ENCODE measurements around the gene COL21A1. TPM values are rescaled to one million over a fixed set of nuclear protein-coding genes. Genes with fewer than 3 reads are reported as not detected.

The COL21A1 gene
- total RNA-seq, 1 experiment from 2014 or later: 1.8 TPM

DNA sequence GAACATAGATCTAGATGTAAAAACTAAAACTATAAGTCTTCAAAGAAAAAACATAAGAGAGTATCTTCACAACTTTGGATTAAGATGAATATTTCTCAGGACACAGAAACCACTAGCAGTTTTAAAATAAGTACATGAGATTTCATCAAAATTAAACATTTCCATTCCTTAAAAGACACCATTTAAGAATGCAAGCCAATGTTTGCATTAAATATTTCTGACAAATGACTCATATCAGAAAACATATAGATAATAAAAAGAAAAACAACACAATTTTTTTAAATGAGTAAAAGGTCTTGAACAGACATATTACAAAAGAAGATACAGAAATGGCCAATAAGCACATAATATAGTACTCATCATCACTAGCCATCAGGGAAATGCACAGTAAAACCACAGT, 59.7 kb downstream of the COL21A1 start:
- no peak overlapping the region for H4K5ac ChIP-seq (ENCODE audit: insufficient read length, low read depth, low read length)
- no peak overlapping the region for H3K23ac ChIP-seq (ENCODE audit: insufficient read length, low read depth, low read length)
- H3K27ac ChIP-seq (ENCODE audit: insufficient read length, low read depth, low read length): no peak overlapping the region
- H3K79me1 ChIP-seq (ENCODE audit: insufficient read depth, low read depth, low read length, poor library complexity, severe bottlenecking): no peaks in the 10 kb centered on the region
- Mint-ChIP-seq H3K4me1 (peaks cover 2 to 5% of the 10 kb centered on the region in 2 experiments; a peak in 1 of 4 replicates), H3K9me3 (peaks cover 14% of the 10 kb centered on the region in 2 experiments; a peak in 4 of 5 replicates), H3K27ac (no peak overlapping the region), H3K27me3 (ENCODE audit: low read depth) (no peaks in the 10 kb centered on the region), H3K4me3 (no peak overlapping the region), H3K36me3 (ENCODE audit: insufficient read depth in 1 of 3, low read depth in 3 of 3) (peaks cover 0 to 6% (median 0%) of the 10 kb centered on the region in 3 experiments; a peak in 3 of 7 replicates)
- no peaks in the 10 kb centered on the region for H3K79me2 ChIP-seq (ENCODE audit: insufficient read depth, low read length)
- no peak overlapping the region for H3K56ac ChIP-seq (ENCODE audit: insufficient read length, low read depth, low read length)
- H3K9me3 ChIP-seq (ENCODE audit: control insufficient read depth, low read depth, low read length): no peaks in the 10 kb centered on the region
- no peak overlapping the region for H4K8ac ChIP-seq (replicated peaks; ENCODE audit: insufficient read length, low read depth, low read length)
- H3K4ac ChIP-seq (ENCODE audit: low read depth, low read length): no peak overlapping the region
- H3K4me1 ChIP-seq (ENCODE audit: insufficient read depth, low read length): no peaks in the 10 kb centered on the region
- H3K14ac ChIP-seq (ENCODE audit: insufficient read depth, low read length): no peak overlapping the region
- H3K27me3 ChIP-seq (ENCODE audit: insufficient read depth, low read length): no peaks in the 10 kb centered on the region
- no peak overlapping the region for H2BK120ac ChIP-seq (ENCODE audit: low read depth, low read length, poor library complexity, severe bottlenecking)
- H2BK5ac ChIP-seq (ENCODE audit: insufficient read length, low read length): no peak overlapping the region
- H2BK12ac ChIP-seq (ENCODE audit: insufficient read length, low read depth, low read length): no peak overlapping the region
- H2AK5ac ChIP-seq (ENCODE audit: insufficient read length, low read length): no peak overlapping the region
- no peak overlapping the region for H3K9ac ChIP-seq (ENCODE audit: extremely low read depth, insufficient read length, low read length)
- no peak overlapping the region for H2BK15ac ChIP-seq (ENCODE audit: low read depth, low read length)
- H2BK20ac ChIP-seq (ENCODE audit: low read depth, low read length, poor library complexity, severe bottlenecking): no peak overlapping the region
- H4K91ac ChIP-seq (ENCODE audit: insufficient read length, low read depth, low read length): no peak overlapping the region
- H3K23me2 ChIP-seq (ENCODE audit: insufficient read length, low read depth, low read length, poor library complexity, severe bottlenecking): no peaks in the 10 kb centered on the region
- H3K18ac ChIP-seq (ENCODE audit: insufficient read length, low read depth, low read length): no peak overlapping the region
- TF ChIP-seq, protein P1, sequence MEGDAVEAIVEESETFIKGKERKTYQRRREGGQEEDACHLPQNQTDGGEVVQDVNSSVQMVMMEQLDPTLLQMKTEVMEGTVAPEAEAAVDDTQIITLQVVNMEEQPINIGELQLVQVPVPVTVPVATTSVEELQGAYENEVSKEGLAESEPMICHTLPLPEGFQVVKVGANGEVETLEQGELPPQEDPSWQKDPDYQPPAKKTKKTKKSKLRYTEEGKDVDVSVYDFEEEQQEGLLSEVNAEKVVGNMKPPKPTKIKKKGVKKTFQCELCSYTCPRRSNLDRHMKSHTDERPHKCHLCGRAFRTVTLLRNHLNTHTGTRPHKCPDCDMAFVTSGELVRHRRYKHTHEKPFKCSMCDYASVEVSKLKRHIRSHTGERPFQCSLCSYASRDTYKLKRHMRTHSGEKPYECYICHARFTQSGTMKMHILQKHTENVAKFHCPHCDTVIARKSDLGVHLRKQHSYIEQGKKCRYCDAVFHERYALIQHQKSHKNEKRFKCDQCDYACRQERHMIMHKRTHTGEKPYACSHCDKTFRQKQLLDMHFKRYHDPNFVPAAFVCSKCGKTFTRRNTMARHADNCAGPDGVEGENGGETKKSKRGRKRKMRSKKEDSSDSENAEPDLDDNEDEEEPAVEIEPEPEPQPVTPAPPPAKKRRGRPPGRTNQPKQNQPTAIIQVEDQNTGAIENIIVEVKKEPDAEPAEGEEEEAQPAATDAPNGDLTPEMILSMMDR (conservative IDR thresholded peaks at IDR 0.05): no peak
- H4K20me1 ChIP-seq (ENCODE audit: control insufficient read depth, insufficient read depth, insufficient read length): no peaks in the 10 kb centered on the region
- no peak for DNase-seq
- H2AFZ ChIP-seq (ENCODE audit: low read length): no peak overlapping the region
- no peak overlapping the region for H3T11ph ChIP-seq (ENCODE audit: low read length)
- H3K4me2 ChIP-seq (ENCODE audit: insufficient read depth, insufficient read length, low read length): no peak overlapping the region
